Breast epithelium (tissue), 4 donors: ENCODE data around the gene WDR62. TPM values are rescaled to one million over a fixed set of nuclear protein-coding genes. Genes with fewer than 3 reads are reported as not detected.

Source experiments
- DNase-seq, 2 donors: peaks; one replicate each; pipeline ENCODE4 v3.0.0-alpha.2; 2019; ENCODE audit warnings: low spot score in 2 of 2
- H3K27ac ChIP-seq, 2 donors: fragments of 200-600 bp; sonication (generic) in 1 of 2; one replicate each; pipeline ENCODE4 v1.5.1; 2016 to 2019; ENCODE audit warnings: mild to moderate bottlenecking in 1 of 2
- H3K27me3 ChIP-seq, 2 donors: fragments of 200-600 bp; sonication (generic) in 1 of 2; one replicate each; pipeline versions ENCODE4 v1.5.1 to v1.6.0; 2017 to 2019; ENCODE audit warnings: control low read depth in 1 of 2, mild to moderate bottlenecking in 1 of 2
- H3K36me3 ChIP-seq: fragments of 200-600 bp; one replicate; pipeline ENCODE4 v1.5.1; 2019
- H3K4me1 ChIP-seq, 2 donors: fragments of 200-600 bp; sonication (generic); one replicate each; pipeline ENCODE4 v1.5.1; 2016 to 2019; ENCODE audit warnings: control low read depth in 1 of 2
- H3K4me3 ChIP-seq, 3 donors: fragments of 200-600 bp; sonication (generic); 1 replicate in 2 of 3; 2 replicates in 1 of 3; pipeline ENCODE4 v1.5.1; 2016 to 2019; ENCODE audit warnings: mild to moderate bottlenecking in 3 of 3, moderate library complexity in 2 of 3
- H3K9me3 ChIP-seq, 2 donors: fragments of 200-600 bp; sonication (generic) in 1 of 2; one replicate each; pipeline ENCODE4 v1.5.1; 2016 to 2019; ENCODE audit warnings: control low read depth in 1 of 2
- POLR2A ChIP-seq: fragments of 450-650 bp; IDR thresholded peaks from one replicate; pipeline ENCODE4 v1.6.1; 2016; ENCODE audit warnings: antibody characterized with exemption, mild to moderate bottlenecking, moderate library complexity
- POLR2AphosphoS5 ChIP-seq, 3 donors: sonication (generic); formaldehyde crosslinking; IDR thresholded peaks; one replicate each; pipeline ENCODE4 v1.6.1; 2017; ENCODE audit warnings: antibody characterized with exemption in 3 of 3
- intact Hi-C: fragments of 100-400 bp; cut with DNase I; formaldehyde crosslinking; loops from one replicate; pipeline ENCODE4 v1.15.1; 2023; ENCODE audit warnings: low total_unique reads
- total RNA-seq, 3 donors: library from RNA; depleted of rRNA; stranded (reverse); fragments of >200 nt; gene quantifications; one replicate each; pipeline ENCODE4 v1.1.0, GENCODE V29; 2016
- TF ChIP-seq, protein P1 (sequence below), 3 donors: fragments of 450-650 bp; IDR thresholded peaks; one replicate each; pipeline ENCODE4 v1.5.1; 2016 to 2017; ENCODE audit warnings: antibody characterized with exemption in 3 of 3, mild to moderate bottlenecking in 3 of 3, moderate library complexity in 3 of 3

WDR62 gene
- total RNA-seq, 3 donors from 2014 or later = 0.59 to 0.98 (median 0.80) TPM

DNA sequence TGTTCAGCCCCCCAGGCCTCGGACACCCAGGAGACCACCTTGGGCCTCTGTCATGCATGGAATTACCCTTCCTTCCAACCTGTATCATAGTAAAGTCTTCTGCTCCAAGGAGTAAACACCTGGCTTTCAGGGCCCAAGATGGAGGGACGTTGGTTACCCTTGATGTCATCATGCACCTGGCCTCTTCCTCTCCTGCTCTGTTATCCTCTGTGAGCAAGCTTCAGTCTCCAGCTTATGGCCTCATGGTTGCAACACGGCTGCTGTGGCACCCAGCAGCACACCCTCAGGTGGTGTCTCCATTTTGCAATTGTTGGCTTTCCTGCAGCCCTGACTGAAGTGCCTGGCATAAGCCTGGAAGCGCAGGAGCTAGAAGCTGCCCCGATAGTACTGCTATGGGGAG is 52.3 kb downstream of the WDR62 start:
- intact Hi-C loops = no loop called here
- H3K4me3 ChIP-seq = no peak overlapping the region
- DNase-seq = no peak
- no peaks in the 10 kb centered on the region for H3K36me3 ChIP-seq
- H3K27ac ChIP-seq = no peak overlapping the region
- no peaks in the 10 kb centered on the region for H3K27me3 ChIP-seq
- H3K4me1 ChIP-seq = no peaks in the 10 kb centered on the region
- H3K9me3 ChIP-seq = no peaks in the 10 kb centered on the region
- TF ChIP-seq, protein P1, sequence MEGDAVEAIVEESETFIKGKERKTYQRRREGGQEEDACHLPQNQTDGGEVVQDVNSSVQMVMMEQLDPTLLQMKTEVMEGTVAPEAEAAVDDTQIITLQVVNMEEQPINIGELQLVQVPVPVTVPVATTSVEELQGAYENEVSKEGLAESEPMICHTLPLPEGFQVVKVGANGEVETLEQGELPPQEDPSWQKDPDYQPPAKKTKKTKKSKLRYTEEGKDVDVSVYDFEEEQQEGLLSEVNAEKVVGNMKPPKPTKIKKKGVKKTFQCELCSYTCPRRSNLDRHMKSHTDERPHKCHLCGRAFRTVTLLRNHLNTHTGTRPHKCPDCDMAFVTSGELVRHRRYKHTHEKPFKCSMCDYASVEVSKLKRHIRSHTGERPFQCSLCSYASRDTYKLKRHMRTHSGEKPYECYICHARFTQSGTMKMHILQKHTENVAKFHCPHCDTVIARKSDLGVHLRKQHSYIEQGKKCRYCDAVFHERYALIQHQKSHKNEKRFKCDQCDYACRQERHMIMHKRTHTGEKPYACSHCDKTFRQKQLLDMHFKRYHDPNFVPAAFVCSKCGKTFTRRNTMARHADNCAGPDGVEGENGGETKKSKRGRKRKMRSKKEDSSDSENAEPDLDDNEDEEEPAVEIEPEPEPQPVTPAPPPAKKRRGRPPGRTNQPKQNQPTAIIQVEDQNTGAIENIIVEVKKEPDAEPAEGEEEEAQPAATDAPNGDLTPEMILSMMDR (IDR thresholded peaks at IDR 0.05) = no peak
- TF ChIP-seq POLR2AphosphoS5 (IDR thresholded peaks at IDR 0.05) = no peak
- no peak for TF ChIP-seq POLR2A

- Histone ChIP-seq H3K27ac (no peak overlapping the region), H3K4me3 (no peak overlapping the region), H3K36me3 (no peaks in the 10 kb centered on the region), H3K4me1 (peaks cover 0 to 4% of the 10 kb centered on the region in 2 donors), H3K9me3 (no peaks in the 10 kb centered on the region), H3K27me3 (no peaks in the 10 kb centered on the region)
- DNase-seq = no peak
- TF ChIP-seq, protein P1 (IDR thresholded peaks at IDR 0.05) = no peak
- TF ChIP-seq POLR2AphosphoS5 (IDR thresholded peaks at IDR 0.05) (no peak), POLR2A (no peak)
- intact Hi-C loops = no loop called here
Measured at GRCh38 chr19:36108684-36109083, 54.0 kb downstream of the WDR62 start.

DNA sequence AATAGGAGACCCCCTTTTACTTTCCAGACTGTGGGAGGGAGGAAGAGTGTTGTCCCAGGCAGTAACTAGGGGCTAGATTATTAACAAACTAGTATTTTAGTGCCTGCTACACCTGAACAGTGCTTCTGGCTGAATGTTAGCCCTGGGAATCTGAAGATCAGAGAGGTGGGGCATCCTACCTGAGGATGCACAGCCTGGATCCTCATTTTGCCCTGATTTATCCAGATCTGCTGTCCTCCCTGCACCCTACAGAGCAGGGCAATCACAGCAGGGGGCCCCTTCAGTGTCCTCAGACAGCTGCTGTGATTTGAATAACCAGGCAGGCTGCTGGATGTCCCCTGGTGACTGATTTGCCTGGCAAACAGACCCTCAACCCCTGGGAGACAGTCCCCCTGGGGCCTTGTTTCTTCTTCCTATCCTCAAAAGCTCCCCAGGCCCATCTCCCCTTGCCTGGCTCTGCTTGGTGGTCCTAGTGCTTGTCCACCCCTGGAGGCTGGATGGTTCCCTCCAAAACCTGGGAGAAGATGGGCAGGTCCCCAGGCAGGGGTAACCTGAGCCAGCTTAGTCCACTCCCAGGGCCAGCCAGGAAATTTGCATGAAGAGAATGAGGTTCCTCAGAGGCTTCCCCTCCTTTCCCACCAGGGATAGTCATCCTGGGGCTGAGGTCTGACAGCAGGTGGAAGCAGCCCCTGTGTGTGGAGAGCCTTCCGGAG is 55.9 kb downstream of the WDR62 start, which contains the start of gene OVOL3:
TSS of gene OVOL3 (plus strand) at position 657 of the 713 bp plus-strand sequence. CDS start 60 bp downstream, outside the sequence.
- Histone ChIP-seq H3K27me3 (no peaks in the 10 kb centered on the region), H3K4me3 (no peak within 1 kb of the TSS), H3K4me1 (peaks cover 0 to 4% of the 10 kb centered on the region in 2 donors), H3K9me3 (no peaks in the 10 kb centered on the region), H3K36me3 (no peaks in the 10 kb centered on the region), H3K27ac (no peak within 1 kb of the TSS)
- TF ChIP-seq POLR2AphosphoS5 (IDR thresholded peaks at IDR 0.05) = no peak
- no peak for TF ChIP-seq POLR2A
- TF ChIP-seq, protein P1 (IDR thresholded peaks at IDR 0.05) = no peak
- intact Hi-C loops = no loop called here
- DNase-seq = no peak

DNA sequence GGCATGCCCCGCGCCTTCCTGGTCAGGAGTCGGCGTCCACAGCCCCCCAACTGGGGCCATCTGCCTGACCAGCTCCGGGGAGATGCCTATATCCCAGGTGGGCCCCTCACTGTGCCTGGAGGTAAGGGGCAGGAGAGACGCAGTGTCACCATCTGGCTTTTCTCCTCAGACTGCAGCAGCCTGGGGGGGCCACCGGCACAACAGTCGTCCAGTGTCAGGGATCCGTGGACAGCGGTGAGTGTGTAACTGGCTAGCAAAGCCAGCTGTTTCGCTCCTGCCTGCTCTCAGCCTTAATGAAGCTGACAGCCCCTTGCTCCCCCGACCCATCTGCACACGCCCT is 56.5 kb downstream of the WDR62 start:
- no peak overlapping the region for H3K27ac ChIP-seq
- intact Hi-C loops = no loop called here
- no peaks in the 10 kb centered on the region for H3K27me3 ChIP-seq
- no peak for DNase-seq
- no peaks in the 10 kb centered on the region for H3K36me3 ChIP-seq
- peaks cover 0 to 4% of the 10 kb centered on the region in 2 donors for H3K4me1 ChIP-seq
- TF ChIP-seq POLR2A = no peak
- no peak for TF ChIP-seq POLR2AphosphoS5 (IDR thresholded peaks at IDR 0.05)
- TF ChIP-seq, protein P1 (IDR thresholded peaks at IDR 0.05) = no peak
- no peaks in the 10 kb centered on the region for H3K9me3 ChIP-seq
- H3K4me3 ChIP-seq = no peak overlapping the region

DNA sequence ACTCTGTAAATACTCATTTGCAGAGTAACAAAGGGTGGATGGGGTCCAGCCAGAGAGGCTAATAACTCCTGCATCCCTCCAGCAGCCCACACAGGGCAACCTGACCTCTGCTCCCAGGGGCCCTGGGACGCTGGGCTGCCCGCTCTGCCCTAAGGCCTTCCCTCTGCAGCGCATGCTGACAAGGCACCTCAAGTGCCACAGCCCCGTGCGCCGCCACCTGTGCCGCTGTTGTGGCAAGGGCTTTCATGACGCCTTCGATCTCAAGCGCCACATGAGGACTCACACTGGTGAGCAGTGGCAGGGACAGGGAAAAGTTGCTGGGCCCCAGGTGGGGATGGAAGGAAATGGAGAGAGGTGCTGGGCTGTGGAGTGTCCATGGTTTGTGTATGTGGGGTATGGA is 58.0 kb downstream of the WDR62 start:
- TF ChIP-seq POLR2A (no peak), POLR2AphosphoS5 (IDR thresholded peaks at IDR 0.05) (no peak)
- TF ChIP-seq, protein P1 (IDR thresholded peaks at IDR 0.05) = no peak
- Histone ChIP-seq H3K27ac (no peak overlapping the region), H3K36me3 (no peaks in the 10 kb centered on the region), H3K9me3 (no peaks in the 10 kb centered on the region), H3K4me1 (peaks cover 0 to 7% of the 10 kb centered on the region in 2 donors), H3K4me3 (no peak overlapping the region), H3K27me3 (no peaks in the 10 kb centered on the region)
- intact Hi-C loops = no loop called here
- no peak for DNase-seq
